DMS53 (cell line): Measurements from ENCODE around the gene CCDC85B.

Experiments used
- DNase-seq: peaks from one replicate; lab custom pipeline; 2025; lab: John Stamatoyannopoulos, UW

Gene CCDC85B

DNA sequence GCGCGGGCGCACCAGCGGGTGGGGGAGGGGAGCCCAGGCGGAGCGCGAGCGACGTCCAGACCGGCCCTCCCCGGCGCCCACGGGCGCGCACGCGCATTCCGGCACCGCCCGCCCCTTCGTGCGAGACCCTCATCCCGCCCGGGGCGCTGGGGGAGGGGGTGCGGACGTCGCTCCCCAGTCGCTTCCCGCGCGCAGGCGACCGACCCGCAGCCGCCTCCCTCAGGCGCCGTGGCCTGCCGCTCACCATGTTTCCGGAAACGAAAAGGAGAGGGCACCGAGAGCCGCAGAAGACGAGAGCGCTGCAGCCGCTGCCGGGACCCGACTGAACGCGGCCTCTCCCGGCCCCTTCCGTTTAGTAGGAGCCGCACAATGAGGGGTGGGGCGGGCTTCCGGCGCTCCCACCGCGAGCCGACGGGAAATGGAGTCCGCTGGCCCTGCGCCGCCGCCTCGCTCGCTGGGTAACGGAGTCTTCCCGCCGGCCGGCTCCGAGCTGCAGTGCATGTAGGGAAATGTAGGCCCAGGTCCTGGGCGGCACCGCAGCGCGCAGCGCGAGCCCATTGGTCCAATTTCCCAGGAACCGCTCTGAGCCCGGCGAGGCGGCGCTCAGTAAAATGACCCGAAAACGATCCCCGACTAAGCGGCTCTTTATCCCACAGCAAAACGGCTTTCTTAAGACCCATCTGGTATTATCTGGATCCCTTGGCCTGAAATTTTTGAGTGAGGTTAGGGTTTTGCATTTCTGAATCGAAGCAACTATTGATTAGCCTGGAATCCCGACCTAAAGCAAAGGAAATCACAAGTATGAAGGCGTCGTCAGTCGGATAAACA lies 32.4 kb upstream of the CCDC85B start, which contains the start of gene CFL1:
TSS of gene CFL1 (minus strand) at position 328 of the 828 bp plus-strand sequence. CDS start at position 247, 81 bp downstream.
- peak; percentile 99 for DNase-seq

DNA sequence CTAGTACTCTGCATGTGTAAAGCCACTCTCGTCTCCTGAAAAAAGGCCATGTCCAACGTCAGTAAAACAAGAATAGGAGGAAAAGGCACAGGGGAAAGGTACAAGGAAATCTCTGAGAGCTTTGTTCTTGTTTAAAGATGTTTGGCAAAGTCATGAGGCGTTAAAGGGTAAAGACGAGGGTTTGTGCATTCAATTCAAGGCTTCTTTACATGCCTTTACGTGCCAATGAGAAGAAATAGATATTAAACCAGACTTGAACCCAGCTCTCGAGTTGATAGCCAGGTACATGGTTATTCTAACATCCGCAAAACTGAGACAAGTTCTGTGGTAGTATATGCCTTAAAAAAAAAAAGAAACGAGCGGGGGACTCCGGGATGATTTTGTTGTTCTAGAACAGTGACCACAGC lies 31.8 kb upstream of the CCDC85B start:
- DNase-seq = no peak

DNA sequence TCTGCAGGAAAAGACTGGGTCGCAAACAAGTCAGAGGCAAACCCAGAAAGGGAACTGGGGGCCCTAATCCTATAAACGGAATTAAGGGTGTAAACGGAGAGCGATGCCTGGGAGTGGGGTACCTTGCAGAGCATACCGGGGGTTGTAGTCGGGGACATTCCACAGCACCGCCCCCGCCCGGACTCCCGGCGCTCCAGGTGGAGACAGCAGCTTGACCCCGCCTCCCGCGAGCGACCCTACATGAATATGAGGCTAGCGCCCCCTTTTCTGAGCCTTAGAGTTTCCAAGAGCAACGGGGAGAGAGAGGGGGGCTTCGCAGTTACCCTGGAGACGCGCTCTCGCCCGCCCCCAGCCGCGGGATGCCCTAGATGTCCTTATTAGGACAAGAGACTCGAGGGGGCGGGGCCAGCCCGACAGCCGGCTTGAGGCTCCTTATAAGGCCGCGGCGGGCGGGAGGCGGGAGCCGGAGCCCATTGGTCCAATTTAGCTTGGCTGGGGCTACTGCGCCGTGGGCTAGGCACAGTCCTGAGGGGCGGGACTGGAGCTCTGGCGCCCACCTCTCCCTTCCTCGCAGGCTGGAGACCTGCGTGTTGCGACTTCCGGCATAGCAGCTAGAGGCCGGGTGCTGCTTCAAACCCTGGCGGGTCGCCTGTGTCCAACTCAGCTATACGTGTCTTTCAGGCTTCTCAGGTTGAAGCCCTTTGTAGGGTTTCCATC lies 31.2 kb upstream of the CCDC85B start:
- peak; percentile 100 for DNase-seq

DNA sequence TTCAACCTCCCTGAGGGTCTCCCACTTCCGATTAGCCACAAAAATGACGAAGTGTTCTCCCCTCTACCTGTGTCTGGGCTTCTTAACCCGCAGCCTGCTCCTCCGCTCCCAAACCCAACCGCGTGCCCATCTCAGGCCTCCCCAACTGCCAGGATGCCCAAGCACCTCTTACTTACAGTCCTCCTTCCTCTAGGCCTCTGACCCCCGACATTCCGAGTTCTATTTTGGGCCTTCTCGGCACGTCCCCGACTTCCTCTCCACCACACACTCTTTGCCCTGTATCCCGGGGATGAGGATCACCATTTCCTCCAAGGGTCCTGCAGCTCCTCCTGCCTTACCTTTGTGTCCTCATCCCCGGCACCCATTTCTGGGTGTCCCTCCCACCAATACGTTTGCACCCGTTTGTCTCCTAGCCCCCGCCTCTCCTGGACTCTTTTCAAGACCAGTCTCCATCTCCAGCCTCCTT lies 30.6 kb upstream of the CCDC85B start:
- DNase-seq = peak; percentile 84

DNA sequence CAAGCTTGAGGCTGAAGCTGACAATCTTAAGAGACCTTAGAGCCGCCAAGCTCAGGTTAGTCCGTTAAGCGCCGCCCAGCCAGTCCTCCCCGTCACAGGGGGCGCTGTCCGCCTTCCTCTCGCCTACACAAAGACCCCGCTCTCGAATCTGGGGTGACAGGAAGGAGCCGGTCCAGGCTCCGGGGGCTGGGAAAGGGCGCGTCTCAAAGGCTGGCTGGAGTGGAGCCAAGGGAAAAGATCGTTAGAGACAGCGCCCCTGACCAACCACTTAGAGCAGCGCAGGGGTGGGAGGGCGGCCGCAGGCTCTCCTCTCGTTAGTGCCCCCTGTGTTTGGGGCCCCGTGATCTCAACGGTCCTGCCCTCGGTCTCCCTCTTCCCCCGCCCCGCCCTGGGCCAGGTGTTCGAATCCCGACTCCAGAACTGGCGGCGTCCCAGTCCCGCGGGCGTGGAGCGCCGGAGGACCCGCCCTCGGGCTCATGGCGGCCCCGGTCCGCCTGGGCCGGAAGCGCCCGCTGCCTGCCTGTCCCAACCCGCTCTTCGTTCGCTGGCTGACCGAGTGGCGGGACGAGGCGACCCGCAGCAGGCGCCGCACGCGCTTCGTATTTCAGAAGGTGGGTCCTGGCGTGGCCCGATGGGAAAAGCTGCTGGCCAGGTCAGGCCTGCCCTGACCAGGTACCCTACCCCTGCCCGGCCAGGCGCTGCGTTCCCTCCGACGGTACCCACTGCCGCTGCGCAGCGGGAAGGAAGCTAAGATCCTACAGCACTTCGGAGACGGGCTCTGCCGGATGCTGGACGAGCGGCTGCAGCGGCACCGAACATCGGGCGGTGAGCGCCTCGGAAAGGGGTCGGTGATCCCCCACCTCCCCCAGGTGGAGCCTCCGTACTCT lies 30.0 kb upstream of the CCDC85B start, which contains the start of gene MUS81:
TSS of gene MUS81 (plus strand) at position 156 of the 887 bp plus-strand sequence. CDS start at position 477, 321 bp downstream.
- peak; percentile 98 for DNase-seq

DNA sequence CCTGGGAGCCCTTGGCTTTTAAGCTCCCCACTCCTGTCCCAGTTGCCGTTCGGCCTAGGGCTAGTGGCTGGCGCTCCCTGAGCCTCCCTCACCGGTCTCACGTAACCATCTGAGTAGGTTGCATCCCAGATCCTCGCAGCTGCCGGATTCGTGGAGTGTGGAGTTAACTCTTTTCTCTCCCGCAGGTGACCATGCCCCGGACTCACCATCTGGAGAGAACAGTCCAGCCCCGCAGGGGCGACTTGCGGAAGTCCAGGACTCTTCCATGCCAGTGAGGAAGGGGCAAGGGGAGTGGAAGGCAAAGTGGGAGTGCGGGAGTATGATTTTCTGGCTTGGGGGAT lies 29.3 kb upstream of the CCDC85B start:
- DNase-seq = peak; percentile 76

DNA sequence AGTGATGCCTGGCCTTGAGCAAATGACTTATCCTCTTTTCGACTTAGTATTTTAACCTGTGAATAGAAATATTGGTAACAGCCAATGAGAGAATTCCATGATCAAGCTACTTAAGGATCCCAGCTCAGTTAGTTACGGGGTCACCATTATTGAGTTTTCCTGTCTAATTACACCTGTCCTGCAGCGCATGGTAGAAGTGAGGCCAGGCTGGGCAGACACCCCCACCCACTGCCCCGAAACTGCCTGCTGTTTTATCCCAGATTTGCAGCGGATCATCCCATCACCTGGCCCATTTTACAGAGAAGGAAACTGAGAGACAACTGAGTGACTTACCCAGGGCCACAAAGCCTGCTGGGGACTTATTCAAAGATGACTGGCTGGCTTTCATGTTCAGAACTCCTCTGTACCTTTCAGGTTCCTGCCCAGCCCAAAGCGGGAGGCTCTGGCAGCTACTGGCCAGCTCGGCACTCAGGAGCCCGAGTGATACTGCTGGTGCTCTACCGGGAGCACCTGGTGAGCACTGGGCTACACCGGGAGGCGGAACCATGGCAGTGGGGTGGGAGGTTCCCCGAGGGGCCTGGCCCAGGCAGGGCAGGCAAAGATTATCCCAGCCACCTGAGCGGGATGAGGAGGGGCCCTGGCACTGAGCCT lies 28.8 kb upstream of the CCDC85B start:
- no peak for DNase-seq

DNA sequence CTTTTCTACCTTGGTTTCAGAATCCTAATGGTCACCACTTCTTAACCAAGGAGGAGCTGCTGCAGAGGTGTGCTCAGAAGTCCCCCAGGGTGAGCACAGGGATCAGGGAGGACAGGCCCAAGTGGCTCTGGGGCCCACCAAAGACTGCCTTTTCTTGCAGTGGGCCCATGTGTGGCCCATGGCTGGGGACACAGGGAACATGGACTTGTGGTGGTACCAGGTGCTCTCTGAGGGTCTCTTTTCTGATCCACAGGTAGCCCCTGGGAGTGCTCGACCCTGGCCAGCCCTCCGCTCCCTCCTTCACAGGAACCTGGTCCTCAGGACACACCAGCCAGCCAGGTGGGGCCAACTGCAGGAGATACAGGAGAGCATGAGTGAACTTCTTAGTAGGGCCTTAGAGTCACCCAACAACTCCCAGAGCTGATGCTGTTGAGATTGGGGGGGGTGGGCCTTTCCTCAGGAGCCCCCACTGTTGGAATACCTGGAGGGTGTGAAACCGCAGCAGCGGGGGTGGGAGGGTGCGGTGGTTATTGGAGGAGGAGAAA lies 28.2 kb upstream of the CCDC85B start:
- DNase-seq = no peak

DNA sequence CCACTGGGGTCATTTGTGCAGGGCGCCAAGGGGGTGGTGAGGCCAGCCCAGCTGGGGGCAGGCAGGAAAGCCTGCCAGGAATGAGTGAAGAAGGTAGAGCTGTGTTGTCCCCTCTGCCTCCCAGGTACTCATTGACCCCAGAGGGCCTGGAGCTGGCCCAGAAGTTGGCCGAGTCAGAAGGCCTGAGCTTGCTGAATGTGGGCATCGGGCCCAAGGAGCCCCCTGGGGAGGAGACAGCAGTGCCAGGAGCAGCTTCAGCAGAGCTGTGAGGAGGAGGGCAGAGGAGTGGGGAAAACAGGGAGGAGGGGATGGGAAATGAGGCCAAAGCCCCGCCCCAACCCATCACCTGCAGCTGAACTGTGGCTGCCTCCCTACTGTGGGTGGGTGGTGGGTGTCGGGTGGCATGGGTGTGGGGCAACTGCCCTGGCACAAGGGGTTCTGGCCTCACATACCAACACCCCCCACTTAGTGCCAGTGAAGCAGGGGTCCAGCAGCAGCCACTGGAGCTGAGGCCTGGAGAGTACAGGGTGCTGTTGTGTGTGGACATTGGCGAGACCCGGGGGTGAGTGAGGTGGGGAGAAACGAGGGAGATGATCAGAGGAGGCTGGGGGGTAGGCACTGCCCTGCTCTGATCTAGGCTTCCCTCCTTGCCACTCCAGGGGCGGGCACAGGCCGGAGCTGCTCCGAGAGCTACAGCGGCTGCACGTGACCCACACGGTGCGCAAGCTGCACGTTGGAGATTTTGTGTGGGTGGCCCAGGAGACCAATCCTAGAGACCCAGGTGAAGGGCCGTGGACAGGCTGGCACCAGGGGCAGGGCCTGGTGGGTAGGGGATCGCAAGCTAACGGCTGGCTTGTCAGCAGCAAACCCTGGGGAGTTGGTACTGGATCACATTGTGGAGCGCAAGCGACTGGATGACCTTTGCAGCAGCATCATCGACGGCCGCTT lies 27.3 kb upstream of the CCDC85B start:
- DNase-seq = no peak

DNA sequence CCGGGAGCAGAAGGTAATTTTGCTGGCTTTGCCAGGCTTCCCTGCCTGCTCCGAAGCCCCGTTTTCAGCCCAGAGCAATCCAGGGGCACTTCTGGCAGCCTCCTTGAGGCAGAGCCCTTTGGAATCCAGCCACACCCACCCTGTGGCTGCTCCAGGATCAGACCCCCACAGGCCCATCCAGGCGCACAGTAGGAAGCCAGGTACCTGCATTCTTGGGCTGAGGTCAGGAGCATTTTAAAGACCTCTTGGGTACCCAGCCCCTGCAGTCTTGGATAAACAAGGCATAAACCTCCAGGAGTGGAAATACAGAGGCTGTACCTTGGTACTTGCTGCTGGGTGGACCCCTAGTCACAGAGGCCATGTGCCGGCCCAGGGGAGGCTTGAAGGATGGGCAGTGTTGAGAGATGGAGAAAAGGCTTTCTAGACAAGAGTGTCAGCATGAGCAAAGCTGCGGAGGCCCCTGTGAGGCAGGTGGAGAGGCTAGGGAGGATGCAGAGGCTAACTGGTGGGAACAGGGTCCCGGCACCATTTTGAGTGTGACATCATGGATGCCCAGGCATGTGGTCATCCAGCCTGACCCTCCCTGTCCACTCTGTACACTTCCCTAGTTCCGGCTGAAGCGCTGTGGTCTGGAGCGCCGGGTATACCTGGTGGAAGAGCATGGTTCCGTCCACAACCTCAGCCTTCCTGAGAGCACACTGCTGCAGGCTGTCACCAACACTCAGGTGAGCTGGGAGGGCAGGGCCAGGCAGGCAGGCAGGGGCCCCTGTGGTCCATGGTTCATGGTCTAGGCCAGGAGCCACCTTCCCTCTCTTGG lies 26.4 kb upstream of the CCDC85B start:
- DNase-seq = no peak

DNA sequence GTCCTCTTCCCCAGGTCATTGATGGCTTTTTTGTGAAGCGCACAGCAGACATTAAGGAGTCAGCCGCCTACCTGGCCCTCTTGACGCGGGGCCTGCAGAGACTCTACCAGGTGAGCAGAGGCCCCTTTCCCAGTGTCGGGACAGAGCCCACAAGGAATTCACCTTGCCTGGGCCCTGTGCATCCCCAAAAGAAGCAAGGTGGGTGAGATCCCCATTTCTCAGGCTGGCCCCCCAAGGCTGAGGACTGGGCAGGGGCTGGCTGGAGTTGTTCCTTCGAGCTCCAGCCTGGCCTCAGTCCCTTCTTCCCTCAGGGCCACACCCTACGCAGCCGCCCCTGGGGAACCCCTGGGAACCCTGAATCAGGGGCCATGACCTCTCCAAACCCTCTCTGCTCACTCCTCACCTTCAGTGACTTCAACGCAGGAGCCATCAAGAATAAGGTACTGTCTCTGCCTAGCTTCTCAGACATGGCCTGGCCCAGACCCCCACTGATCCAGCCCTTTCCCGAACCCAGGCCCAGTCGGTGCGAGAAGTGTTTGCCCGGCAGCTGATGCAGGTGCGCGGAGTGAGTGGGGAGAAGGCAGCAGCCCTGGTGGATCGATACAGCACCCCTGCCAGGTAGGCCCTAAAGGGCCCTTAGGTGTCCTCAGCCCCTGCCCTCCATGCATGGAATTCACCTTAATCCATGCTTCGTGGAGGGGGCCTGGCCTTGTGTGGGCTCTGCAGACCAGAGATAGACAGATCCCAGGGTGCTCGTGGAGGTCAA lies 25.6 kb upstream of the CCDC85B start:
- no peak for DNase-seq

DNA sequence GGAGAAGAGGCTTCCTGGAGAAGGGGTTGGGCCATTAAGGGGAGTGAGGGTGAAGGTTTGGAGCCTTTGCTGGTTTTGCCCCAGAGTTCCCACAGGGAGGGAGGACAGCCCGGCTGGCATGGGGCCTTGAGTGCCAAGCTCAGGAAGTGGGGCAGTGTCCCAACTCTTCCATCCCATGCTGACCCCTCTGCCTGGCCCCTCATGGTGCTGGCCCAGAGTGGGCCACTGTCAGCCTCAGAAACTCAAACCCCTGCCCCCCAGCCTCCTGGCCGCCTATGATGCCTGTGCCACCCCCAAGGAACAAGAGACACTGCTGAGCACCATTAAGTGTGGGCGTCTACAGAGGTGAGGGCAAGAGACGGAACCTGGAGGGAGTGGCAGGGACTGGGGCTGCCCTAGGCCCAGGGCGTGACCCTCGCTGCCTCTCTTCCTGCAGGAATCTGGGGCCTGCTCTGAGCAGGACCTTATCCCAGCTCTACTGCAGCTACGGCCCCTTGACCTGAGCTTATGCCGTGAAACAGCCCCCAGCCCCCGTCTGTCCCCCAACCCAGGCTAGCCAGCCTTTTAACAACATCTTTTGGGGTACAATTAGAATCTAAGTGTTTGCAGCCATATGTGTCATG lies 24.8 kb upstream of the CCDC85B start:
- DNase-seq = no peak

DNA sequence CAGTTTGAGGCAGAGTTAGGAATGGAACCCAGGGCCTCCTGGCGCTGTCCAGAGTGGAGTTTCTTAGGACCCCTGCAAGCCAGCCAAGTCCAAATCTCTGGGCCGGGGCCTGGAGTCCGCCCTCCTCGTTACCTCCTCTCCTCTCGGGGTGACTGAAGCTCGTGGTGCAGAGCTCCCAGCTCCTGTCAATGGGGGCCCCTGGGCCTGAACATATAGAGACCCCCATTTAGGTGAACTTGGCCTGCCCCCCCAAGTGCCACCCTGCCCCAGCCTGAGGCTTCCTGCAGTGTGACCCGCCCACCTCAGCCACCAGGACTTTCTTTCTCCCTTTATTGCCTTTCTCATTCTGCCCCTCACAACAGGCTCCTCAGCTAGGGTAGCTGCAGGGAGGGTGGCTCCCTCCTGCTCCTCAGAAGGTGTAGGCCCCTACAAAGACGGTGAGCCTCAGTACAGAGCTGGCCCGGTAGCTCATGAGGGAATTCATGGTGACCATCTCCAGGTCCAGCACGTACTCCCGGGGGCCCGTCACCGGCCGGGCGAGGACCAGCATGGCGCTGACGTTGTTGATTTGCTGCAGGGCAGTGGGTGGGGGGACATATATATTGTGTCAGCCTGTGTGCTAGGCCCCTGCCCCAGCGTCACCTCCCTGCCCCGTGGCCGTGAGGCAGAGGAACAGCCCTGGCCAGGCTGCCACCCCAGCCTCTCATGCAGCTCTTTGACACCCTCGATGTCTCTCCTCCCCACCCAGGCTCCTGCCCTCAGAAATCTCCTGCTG lies 23.8 kb upstream of the CCDC85B start:
- no peak for DNase-seq

DNA sequence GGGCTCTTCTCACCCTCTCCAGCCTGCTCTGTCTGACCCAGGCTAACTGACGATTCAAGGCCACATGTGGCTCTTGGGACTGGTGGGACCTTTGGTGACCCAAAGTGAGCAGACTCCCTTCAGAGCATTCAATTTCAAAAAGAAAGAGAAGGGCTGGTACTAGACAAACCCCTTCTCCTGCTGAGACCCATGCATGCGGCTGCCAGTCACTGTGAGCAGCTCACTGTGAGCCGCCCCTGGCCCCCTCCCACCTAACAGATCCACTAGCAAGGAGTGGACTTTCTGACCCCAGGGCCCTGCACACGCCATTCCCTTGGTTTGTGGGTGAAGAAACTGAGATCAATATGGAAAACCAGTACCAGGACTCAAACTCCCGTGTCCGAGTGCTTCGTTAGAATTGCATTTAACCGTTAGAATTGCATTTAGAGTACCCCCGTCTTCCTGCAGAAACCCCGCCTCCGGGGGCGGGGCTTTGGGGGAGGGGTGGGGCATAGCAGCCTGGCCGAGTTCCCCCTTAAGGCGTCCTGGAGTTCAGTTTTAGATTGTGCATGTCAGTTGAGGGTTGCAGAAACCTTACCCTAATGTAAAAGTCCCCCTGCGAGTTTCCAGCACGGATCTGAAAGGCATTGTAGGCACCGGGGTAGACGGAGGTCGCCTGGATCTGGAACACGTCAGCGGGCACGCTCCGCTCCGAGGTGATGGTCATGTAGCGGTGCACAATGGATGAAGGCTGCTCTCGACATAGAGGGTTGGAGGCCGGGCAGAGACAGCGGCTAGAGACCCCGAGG lies 23.0 kb upstream of the CCDC85B start:
- DNase-seq = no peak

DNA sequence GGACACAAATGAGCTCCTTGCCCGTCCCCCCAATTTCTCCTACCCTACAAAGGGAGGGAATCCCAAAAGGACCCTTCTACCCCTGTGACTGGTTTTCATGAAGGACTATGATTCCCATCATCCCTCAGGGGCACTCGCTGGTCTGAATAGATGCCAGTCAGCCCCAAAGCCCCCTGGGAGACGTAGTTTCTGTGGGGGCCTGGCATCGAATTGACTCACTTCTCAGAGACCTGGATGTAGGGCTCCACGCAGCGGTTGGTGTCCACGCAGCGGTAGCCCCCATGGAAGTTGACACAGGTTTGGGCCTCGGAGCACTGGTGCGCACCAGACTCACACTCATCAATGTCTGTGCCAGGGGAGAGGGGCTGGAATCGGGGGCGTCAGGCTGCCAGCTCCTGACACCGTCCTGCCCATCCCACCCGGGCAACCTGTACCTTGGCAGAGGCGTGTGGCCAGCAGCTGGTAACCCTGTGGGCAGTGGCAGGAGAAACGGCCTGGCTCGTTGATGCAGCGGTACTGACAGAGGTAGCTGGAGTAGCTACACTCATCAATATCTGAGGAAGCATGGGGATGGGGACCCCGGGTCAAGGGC lies 22.3 kb upstream of the CCDC85B start:
- DNase-seq = peak; percentile 52

DNA sequence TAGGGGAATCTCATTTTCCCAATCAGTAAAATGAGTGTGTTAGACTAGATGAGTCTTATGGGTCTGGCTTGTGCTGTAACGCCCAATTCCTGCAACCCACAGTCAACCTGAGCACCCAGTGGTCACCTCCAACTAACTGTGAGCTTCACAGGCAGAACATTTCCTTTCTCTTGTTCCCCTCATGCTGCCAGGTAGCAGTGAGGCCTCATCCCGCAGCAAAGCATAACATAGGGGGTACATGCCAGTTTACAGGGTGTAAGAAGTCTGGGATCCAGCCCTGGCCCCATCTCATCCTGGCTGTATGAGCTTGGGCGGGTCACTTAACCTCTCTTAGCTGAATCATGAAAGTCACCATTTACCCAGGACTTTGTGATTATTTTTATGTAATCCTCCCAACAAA lies 21.6 kb upstream of the CCDC85B start:
- no peak for DNase-seq
